ENCODE measurements around the gene AFF1.

AFF1 gene

DNA sequence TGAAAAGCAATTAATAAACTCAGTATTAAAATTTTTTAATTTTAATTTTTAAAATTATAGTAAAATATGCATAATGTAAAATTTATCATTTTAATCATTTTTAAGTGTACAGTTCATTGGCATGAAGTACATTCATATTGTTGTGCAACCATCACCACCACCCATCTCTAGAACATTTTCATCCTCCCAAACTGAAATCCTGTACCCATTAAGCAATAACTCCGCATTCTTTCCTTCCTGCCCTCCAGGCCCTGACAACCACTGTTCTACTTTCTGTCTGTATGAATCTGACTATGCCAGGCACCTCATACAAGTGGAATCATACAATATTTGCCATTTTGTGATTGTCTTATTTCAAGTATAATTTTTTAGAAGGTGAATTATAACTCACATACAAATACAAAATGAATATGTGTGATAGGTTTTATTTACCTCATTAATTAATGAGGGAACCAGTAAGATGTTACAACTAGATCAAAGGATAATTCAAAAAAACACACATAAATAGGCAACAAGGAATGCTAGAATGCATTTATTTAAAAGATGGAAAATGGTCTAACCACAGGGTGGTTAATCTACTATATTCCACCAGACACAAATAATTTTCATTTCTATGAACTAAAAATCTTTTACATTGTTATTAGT, 13.1 kb upstream of the AFF1 start:
- DNase-seq (ENCODE audit: low read depth) = no peak

DNA sequence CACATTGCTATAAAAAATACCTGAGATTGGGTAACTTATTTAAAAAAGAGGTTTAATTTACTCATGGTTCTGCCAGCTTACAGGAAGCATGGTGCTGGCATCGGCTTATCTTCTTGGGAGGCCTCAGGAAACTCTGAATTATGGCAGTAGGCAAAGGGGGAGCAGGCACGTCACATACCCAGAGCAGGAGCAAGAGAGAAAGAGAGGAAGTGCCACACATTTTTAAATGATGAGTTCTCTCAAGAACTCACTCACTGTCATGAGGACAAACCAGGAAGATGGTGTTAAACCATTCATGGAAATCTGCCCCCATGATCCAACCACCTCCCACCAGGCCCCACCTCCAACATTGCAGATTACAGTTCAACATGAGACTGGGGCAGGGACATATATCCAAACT, 10.0 kb upstream of the AFF1 start:
- no peak for DNase-seq (ENCODE audit: low read depth)

DNA sequence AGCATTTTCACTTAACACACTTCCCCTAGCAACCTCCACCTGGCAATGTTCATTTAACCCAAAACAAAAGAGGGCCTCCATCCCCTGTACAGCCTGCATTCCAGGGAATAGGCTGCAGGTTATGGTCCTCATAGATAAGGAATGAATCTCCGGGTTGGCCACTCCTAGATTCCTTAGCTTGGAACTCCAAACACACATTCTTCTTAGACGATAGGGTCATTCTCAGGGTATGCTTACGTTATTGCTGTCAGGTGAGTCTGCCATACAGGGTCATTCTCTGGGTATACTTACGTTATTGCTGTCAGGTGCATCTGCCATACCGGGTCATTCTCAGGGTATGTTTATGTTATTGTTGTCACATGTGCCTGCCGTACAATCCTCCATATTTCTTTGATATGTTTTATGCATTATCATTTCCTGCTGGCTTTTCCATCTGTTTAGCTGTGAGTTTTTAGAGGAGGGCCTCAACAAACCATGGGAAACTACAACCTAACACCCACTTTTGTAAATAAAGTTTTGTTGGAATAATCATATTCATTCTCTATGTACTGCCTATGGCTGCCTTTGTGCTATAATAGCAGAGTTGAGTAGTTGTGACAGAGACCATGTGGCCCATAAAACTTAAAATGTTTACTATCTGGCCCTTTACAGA, 8.2 kb upstream of the AFF1 start:
- no peak for DNase-seq (ENCODE audit: low read depth)

DNA sequence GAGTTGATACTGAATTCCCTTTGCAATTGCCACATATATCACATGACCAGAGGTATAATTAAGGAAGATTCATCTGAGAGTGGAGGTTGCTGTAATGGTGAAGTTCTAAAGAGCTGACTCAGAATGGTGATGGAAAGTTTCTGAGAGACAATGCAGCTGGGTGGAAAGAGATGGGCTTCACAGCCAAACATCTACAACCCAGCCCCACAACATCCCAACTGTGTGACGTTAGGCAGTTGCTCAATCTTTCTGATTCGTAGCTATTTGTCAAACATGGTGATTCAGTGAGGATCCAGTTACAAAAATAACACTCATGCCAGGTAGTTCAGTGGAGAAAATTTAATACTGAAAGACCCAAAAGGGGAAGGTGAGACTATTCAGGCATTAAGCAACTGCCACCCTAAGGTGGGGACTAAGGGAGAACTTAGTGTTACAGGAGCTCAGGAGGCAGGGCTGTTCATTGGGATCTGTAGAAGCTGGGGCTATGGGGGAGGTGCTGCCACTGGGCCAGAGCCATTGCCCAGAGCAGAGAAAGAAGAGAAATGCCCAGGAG, 6.9 kb upstream of the AFF1 start:
- peak; percentile 96 for DNase-seq (ENCODE audit: low read depth)

DNA sequence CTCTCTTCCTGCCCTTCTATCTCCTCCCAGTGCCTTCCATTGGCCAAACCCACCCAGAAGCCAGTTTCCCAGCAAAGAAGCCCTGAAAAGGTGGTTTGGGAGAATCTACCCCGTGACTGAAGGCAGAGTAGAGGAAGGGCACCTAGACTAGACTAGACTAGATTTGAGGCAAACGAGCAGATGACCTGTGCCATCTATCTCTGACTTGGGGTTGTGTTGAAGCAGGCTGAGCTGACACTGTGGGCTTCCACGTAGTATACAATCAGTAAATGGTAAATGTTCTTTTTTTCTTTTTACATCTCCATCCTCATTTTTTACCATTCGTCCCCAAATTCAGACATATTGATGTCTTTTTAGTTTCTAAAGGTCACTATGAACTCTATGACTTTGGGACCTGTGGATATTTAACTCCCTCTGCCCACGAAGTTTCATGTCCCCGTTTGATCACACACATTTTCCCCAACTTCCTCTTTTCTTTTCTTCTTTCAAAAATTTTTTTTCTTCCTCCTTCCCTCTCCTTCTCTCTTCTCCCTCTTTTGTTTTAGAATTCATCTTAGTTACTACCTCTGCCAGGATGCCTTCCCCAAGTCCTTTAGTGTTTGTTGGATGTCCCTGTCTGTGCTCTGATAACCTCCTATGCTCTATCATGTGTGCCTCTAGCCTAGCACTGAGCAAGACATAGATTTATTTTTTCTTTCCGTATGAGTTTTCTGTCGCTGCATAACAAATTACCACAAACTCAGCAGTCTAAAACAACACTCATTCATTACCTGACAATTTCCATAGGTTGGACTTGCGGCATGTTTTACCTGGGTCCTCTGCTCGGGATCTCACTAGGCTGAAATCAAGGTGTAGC, 6.2 kb upstream of the AFF1 start:
- no peak for DNase-seq (ENCODE audit: low read depth)

DNA sequence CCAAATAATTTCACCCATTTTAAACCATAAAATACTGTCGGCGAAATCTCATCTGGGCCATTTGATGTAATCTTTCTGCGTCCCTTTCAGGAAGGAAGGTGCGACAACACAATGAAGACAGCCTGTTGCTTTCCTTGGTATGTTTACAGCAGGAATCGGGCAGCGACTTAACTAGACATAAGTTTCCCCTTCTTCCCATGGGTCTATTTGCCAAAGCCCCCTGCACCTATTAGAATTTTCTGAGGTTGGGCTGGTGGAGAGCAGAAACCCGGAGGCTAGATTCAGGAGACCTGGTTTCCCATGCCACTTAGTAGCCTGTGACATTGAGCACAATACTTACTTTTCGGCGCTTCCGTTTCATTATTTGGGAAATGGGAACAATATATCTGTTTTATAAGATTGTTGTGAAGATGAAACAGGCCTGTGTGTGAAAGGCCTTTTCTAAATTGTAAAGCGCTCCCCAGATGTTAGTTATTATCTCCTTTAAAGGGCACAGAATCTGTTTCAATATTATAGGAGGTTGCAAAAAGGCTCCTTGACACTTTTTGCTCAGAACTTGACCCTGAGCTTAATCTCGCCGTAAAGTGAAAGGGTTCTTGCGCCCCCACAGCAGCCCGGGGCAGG, 552 bp upstream of the AFF1 start:
- no peak for DNase-seq (ENCODE audit: low read depth)

DNA sequence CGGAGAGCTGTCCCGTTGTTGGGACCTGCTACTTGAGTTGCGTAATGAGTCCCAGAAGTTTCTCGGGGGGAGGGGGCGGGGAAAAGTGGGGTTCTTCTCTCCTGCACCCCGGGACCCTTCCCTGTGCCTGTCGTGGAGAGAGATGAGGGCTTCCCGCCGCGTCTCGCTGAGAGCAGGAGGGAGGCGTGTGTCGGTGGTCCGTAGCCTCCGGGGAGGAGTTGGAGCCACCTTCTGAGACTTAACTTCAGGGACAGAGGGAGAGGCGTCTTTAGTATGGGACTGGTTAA, 698 bp downstream of the AFF1 start:
- no peak for DNase-seq (ENCODE audit: low read depth)

DNA sequence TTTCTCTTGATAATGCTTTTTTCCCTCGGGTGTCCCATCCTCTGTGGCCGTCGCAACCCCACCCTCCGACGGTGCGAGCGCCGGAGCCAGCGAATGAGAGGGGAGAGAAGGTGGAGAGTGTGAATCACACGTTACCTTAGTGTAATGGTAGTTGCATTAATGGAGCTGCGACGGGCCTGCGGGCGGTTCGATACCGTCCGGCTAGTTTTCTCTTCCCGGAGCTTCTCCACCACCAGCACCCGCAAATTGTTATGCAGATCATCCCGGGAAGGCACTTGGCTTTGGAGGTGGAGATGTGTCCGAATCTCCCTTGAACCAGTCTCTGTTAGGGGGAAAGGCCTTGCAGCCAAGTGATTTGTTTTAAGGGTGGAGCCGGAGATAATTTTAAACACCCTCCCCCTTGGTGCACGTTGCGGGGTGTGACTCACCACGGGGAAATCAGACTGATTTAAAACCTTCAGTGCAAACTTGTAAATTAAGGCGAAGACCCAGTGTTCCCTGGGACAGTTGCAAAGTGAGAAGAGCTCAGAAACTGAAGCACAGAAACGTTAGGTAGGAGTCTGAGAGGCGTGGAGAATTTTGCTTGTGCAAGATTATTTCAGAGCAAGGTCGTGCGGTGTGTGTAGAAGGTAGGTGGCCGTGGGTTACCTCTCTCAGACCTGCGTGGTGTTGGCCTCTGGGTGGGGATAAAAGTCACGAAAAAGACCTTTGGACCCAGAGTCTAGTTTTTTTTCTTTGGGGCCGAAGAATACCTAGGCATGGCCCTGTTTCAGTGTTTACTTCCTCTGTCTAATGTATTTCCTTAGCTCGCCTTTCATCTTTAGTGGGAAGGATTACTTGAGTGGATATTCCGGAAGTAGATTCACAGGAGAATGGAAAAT, 1.3 kb downstream of the AFF1 start:
- DNase-seq (ENCODE audit: low read depth) = no peak

DNA sequence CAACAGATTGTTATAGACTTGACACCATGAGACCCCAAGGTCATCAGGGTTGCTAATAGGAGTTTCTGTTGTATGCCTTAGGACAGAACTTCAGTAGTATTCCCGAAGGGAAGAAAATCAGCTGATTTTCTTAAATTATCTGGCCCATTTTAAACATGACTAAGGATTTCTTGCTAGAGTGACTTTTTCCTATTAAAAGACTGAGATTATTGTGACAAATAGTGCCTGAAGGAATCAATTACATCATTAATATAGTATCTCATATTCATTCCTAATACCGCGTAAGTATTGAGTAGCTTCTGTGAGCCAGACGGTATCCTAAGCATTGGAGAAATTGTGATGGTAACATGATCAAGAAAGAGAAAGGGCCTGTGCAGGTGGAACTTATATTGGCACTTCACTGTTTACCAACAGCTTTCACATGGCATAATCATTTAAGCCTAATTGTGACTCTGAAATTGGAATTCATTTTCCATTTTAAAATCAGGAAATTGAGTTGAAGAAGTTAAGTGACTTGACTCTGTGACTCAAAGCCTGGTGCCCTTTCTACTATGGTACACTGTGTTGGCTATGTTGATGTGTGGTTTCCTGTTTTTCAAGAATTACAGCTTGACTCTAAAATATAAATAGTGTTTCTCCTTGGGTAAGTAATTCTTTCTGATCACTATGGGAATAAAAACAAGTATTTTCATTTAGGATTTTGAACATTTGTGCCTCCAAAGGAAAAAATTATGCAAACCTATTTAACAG, 4.1 kb downstream of the AFF1 start:
- DNase-seq (ENCODE audit: low read depth) = no peak

DNA sequence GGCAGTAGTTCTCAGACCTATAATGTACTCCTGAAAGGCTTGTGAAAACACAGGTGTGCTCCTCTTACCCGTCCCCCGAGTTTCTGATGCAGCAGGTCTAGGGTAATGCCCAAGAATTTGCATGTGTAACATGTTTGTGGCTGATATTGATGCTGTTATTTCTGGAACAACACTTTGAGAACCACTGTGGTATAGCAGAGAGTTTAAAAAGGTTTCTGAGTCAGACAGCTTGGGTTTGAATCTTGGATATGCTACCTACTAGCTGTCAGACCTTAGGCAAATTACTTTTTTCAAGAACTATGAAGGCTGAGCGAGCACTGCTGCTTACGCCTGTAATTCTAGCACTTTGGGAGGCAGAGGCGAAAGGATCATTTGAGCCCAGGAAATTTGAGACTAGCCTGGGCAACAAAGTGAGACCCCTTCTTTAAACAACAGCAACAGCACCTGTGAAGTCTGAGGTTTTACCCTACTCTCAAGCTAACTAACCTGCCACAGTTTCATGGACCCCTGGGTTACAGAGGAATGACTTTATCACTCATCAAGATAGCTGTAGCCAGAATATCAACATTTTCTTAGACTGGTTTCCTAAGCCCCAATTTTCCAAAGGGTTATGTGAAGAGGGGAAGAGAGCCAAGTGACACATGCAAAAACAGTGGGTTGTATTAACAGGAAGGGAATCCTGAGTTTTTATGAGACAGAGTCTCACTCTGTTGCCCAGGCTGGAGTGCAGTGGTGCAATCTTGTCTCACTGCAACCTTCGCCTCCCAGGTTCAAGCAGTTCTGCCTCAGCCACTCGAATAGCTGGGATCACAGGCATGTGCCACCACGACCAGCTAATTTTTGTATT, 5.1 kb downstream of the AFF1 start:
- DNase-seq (ENCODE audit: low read depth) = peak; percentile 41

DNA sequence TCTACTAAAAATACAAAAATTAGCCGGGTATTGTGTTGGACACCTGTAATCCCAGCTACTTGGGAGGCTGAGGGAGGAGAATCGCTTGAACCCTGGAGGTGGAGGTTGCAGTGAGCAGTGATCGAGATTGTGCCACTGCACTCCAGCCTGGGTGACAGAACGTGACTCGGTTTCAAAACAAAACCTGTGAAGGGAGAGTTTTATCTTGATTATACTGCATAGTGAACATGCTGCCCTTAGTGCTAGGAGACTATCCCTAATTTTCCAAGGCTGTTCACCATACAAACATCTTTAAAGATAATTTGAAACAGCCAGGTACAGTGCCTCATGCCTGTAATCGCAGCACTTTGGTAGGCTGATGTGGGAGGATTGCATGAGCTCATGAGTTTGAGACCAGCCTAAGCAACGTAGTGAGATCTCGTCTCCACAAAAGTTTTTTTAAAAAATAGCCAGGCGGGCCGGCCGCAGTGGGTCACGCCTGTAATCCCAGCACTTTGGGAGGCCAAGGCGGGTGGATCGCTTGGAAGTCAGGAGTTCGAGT, 6.2 kb downstream of the AFF1 start:
- DNase-seq (ENCODE audit: low read depth) = no peak

DNA sequence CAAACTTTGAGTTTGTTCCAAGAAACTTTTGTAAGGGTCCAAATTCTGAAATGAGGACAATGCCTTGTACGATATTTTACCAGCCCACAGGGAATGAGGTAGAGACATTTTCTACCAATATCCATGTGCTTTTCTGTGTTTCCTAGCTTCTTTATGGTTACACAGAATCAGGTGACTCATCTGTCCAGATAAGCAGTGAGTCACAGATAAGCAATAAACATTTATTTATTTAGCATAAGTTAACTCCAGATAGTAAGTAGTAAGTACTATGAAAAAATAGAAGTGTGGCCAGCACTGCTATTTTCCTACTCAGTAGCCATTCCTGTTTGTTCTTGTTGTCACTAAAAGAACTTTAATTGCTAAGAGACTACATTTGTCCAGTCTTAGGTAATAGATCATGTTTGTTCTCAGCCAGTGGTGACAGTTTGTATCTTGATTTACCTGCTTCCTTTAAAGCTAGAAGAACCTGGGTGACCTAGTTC, 7.4 kb downstream of the AFF1 start:
- no peak for DNase-seq (ENCODE audit: low read depth)

DNA sequence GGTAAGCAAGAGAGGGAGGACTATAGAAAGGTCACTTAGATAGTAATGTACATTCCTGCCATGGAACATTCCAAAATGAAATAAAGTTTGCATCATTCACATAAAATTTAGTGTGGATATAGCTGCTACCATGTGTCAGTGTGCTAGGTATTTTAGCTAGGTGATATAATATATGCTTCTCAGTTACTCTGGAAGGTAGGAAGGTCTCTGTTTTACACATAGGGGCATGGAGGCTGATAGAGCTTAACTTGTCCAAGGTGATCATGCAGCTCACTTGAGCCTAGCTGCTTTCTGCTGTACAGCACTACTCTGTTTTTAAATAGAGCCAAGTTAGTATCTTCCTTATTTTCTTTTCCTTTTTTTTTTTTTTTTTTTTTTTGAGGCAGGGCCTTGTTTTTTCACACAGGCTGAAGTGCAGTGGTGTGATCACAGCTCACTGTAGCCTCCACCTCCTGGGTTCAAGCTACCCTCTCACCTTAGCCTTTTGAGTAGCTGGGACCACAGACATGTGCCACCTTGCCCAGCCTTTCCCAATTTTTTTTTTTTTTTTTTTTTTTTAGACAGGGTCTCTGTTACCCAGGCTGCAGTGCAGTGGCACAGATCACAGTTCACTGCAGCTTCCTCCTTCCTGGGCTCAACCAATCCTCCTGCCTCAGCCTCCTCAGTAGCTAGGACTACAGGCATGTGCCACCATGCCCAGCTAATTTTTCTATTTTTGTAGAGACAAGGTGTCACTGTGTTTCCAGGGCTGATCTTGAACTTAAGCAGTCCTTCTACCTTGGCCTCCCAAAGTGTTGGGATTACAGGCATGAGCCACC, 10.4 kb downstream of the AFF1 start:
- DNase-seq (ENCODE audit: low read depth) = no peak

DNA sequence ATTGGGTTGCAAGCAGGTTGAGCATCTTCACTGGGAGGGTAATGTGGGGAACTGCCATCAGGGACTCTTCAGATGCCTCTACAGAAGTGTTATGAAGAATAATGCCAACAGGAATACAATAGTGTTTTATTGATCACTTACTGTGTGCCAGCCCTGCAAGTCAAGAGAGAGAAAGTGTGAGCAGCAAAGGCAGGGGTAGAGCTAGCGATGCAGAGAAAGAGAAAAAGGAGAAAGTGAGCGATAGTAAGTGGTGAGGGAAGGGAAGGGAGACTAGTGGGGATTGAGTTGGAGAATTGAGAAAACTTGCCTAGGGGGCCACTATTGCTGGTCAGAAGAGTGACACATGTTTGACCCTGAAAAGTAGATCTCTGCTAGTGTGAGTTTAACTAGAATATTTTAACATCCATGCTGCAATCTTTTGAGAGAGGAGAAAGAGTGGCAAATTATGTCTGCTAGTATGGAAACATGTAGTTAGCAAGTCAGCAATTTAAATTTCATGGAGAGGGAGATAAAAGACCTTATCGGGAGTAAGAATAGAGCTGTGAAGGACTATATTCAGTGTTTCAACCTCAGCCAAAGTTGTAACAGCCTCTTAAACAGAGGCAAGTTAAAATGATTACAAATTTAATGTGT, 12.2 kb downstream of the AFF1 start:
- no peak for DNase-seq (ENCODE audit: low read depth)

DNA sequence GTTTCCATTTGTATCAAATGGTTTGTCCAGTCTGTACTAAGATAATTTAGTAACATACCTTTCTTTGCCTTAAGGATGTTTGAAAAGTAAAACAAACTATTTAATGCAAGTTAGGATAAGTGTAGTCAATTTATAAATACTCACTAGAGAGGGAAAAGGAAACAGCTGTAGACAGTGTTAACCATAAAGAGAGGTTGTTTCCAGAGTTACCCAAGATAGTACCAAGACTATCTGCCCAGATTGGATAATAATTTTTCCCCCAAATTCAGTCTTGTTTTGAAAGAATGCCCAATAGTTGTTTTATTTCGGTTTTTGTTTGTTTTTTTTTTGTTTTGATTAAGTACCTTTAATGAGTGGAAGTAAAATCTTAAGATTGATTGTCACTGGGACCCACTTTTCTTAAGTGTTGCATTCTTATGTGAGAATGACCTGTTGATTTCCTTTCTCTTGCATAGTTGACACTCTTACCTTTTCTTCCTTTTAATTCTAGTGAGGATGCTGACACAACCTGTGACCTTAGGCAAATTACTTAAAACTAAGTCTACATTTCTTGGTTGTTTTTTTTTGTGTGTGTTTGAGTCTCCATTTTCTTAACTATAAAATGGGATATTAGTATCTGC, 12.8 kb downstream of the AFF1 start:
- no peak for DNase-seq (ENCODE audit: low read depth)

DNA sequence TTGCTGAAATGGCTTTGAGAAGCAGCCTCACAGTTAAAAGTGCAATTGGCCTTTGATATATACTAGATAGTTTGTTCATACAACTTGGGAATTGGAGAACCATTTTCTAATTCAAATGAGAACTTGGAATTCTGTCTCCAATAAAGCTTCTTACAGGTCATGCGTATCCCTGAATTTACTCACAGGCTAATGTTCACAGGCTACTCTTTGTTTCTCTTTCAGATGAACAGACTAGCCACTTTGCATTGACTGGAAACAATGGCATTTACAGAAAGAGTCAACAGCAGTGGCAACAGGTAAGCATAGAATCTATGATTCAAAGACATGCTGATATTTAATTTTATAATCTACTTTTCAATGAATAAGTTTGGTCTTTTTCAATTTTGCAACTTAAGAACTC, 13.5 kb downstream of the AFF1 start:
- DNase-seq (ENCODE audit: low read depth) = no peak

DNA sequence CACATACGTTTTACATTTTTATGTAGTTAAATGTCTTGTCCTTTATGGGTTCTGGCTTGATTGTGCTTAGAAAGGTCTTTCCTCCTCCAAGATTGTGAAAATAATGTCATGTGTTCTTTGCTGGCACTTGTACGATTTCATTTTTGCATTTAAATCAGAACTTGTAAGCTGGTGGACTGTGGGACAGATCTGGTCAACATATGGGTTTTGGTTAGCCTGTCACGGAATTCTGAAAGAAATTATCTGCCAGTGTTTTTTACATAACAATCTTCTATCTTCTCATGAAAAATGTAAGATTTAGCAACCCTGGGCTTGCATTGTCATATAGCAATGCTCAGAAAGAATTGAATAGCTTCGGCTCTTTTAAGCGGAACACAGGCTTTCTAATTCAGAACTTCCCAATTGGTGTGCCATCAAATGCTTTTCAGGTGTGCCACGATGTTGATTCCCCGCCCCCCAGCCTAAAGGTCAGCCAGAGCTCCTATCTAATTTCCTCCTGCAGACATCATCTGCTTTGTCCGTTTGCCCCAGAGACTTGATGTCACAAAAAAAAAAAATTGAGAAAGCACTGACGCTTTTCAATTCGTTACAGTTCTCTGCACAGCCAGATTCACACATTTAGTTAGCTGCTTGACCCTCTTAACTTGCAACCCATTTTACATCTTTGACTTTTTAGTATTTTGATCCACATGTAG, 16.2 kb downstream of the AFF1 start:
- no peak for DNase-seq (ENCODE audit: low read depth)

All from stromal cell of bone marrow (primary cell).